GM13977 (cell line): ENCODE measurements around the gene DNAL4.

Source experiments
- DNase-seq: peaks from one replicate; pipeline ENCODE4 v3.0.0; 2012; ENCODE audit warnings: low spot score
- in situ Hi-C: fragments of 300-500 bp; cut with MboI; formaldehyde crosslinking; loops from one replicate; pipeline ENCODE4 v1.12.0; 2022; ENCODE audit warnings: low sequenced_read_pairs, low pct_unique_long_range_greater_than_20kb, mixed read lengths, inconsistent platforms; ENCODE audit not compliant: unreplicated experiment
- TF ChIP-seq, protein P1 (sequence below): IDR thresholded peaks from 2 replicates; pipeline ENCODE4 v1.5.1; 2012; ENCODE audit warnings: mild to moderate bottlenecking, control low read depth; ENCODE audit not compliant: insufficient read depth; ENCODE audit errors: extremely low read depth, missing control alignments

The DNAL4 gene

DNA sequence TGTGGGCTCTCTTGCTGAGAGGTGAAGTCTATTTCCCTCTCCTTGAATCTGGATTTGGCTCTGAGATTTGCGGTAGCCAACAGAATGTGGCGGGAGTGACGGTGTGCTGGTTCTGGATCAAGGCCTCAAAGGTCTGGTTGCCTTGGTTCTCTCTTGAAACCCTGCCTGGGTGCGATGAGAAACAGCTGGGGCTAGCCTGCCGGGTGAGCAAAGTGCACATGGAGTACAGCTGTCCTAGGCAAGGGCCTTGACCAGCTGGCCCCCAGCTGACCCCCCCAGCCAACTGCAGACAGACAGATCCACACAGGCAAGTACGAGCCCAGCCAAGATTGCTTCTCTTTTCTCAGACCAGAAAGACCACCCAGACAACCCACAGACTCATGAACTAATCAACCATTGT lies 49.0 kb downstream of the DNAL4 start:
- TF ChIP-seq, protein P1, sequence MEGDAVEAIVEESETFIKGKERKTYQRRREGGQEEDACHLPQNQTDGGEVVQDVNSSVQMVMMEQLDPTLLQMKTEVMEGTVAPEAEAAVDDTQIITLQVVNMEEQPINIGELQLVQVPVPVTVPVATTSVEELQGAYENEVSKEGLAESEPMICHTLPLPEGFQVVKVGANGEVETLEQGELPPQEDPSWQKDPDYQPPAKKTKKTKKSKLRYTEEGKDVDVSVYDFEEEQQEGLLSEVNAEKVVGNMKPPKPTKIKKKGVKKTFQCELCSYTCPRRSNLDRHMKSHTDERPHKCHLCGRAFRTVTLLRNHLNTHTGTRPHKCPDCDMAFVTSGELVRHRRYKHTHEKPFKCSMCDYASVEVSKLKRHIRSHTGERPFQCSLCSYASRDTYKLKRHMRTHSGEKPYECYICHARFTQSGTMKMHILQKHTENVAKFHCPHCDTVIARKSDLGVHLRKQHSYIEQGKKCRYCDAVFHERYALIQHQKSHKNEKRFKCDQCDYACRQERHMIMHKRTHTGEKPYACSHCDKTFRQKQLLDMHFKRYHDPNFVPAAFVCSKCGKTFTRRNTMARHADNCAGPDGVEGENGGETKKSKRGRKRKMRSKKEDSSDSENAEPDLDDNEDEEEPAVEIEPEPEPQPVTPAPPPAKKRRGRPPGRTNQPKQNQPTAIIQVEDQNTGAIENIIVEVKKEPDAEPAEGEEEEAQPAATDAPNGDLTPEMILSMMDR = no peak
- in situ Hi-C loops = no loop called here
- no peak for DNase-seq

DNA sequence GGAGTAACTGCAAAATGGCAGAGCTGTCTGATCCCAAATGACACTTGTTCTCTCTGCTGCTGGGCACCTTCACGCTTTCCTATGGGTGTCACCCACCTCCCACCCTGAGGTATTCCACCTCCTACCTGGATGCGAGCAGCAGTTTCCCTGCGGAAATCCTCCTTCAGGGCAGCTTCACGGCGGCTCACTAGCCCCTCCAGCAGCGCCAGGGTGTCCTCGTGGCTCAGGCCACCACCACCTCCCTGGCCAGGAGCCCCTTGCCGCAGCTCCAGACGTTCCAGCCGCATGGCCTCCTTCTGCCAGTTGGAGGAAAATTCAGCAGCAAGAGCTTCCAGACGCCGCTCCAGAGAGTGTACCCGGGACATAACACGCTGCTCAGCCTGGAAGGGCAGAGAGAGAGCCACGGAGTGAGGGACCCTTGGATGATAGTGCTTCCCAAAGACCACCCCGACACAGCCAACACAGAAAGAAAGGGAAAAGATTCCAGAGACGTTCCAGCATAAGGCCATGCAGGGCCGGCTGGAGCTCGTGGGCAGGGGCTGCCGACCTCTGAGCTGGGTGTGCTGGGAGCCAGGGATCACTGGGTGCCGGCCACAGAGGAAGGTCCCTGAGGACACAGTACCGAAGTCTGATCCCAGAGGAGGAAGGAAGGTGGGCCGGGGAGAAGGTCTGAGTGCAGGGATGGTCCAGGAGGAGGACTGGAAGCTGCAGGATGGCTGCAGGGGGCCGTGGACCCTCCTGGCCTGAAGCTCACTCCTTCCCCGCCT lies 51.6 kb downstream of the DNAL4 start:
- no peak for DNase-seq
- TF ChIP-seq, protein P1 = no peak
- in situ Hi-C loops = no loop called here

DNA sequence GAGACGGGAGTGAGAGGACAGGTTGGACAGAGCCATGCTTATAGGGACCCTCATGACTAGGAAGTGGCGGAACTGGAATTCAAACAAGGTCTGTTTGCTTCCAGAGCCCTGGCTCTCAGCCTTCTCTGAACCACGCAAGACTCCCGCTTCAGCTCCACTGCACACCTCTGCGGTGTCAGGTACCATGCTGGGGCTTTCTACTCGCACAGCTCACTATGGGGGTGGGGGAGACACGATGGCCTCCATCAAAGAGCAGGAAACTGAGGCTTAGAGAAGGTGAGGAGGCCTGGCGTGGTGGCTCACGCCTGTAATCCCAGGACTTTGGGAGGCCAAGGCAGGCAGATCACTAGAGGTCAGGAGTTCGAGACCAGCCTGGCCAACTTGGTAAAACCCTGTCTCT lies 52.4 kb downstream of the DNAL4 start:
- TF ChIP-seq, protein P1 = no peak
- in situ Hi-C loops = no loop called here
- DNase-seq = no peak

DNA sequence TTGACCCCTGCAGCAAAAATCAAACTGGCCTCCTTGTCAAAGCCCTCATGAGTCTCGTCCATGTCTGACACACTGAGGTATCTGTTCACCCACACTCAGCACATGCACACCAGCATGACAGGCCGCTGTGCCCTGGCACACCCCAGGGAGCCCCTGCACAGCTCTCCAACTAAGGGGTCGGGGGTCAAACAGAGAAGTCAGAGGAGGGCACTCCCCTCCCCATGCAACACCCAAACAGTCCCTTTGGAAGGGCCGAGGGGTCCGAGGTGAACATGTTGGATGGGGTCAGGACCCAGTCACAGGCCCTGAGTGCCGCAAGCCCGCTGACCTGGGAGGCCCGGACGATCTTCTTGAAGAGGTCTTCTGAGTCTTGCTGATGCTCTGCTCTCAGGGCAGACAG lies 52.8 kb downstream of the DNAL4 start:
- TF ChIP-seq, protein P1 = no peak
- in situ Hi-C loops = no loop called here
- DNase-seq = no peak

DNA sequence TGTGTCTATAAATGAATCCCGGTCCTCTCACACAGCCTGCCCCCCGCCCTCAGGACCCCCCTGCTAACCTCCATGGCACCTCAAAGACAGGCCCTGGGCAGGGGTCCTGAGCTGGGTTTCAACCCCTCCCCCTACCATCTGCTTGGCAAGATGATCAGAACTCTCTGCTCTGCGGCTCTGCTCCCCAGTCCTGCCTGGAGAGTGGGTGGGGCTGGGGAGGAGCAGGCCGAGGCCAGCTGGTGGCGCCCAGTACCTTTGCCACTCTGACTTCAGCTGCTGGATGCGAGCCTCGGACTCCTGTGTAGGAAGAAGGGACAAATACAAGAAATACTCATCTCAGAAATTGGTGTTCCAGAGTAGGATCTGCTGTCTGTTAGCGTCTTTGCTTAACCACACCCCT lies 53.2 kb downstream of the DNAL4 start:
- in situ Hi-C loops = no loop called here
- DNase-seq = no peak
- TF ChIP-seq, protein P1 = no peak

DNA sequence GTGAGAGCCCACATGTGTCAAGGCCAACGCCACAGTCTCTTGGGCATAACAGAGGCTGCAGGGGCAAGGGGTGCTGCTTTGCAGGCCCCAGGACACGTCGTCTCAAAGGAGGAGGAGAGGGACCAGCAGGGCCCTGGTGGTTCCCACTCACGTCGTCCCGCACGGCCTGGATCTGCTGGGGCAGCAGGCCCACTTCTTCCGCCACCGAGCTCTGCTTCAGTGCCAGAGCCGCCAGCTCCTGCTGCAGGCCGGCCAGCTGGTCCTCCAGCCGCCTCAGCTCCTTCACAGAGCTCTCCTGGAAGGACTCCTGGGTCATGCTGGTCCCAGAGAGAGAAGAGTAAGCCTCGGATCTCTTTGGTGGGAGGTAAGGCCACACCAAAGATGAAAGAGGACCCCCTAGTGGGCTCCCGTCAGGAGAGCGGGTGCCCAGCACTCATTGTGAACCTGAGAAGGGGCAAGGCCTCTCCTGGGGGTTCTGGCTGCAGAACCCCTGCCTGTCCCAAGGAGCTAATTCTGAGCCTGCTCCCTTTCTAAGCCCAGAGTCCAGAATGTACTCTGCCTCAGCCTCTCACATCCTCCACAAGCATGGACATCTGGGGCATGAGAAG lies 53.7 kb downstream of the DNAL4 start:
- DNase-seq = no peak
- in situ Hi-C loops = no loop called here

More for the DNA sequence above, 53.7 kb downstream of the DNAL4 start:
- TF ChIP-seq, protein P1 = no peak
